GM18870 (cell line): ENCODE data around the gene PHIP.
"Not testable (repeated sequence)": the region's sequence is repeated elsewhere in the genome, so short reads cannot be mapped to it uniquely, and the experiment has no call there.

ENCODE experiments used
- ATAC-seq: cut with Tn5 transposase; IDR thresholded peaks from one replicate; pipeline ENCODE4 v1.9.1; 2021; ENCODE audit warnings: moderate library complexity; ENCODE audit not compliant: unreplicated experiment

PHIP gene

GRCh38 chr6:78942446-78942845 is 135.6 kb downstream of the PHIP start:
- no peak for ATAC-seq

- no peak for ATAC-seq
Measured at GRCh38 chr6:78936515-78936914, 141.5 kb downstream of the PHIP start.

- ATAC-seq, result no peak
Measured at GRCh38 chr6:78935553-78935952, 142.5 kb downstream of the PHIP start.

- ATAC-seq, result no peak
Measured at GRCh38 chr6:78925317-78925716, 152.7 kb downstream of the PHIP start.

GRCh38 chr6:78921168-78921567 is 156.9 kb downstream of the PHIP start:
- not testable (repeated sequence) for ATAC-seq

- no peak for ATAC-seq
Measured at GRCh38 chr6:78917788-78918187, 160.3 kb downstream of the PHIP start.

- ATAC-seq, result no peak
Measured at GRCh38 chr6:78916411-78916810, 161.6 kb downstream of the PHIP start.

- ATAC-seq, result no peak
Measured at GRCh38 chr6:78911218-78911940, 166.7 kb downstream of the PHIP start.

- peak; percentile 50 for ATAC-seq
Measured at GRCh38 chr6:78910591-78911171, 167.4 kb downstream of the PHIP start.

- ATAC-seq, result no peak
Measured at GRCh38 chr6:78910010-78910409, 168.0 kb downstream of the PHIP start.

GRCh38 chr6:78909391-78909790 is 168.7 kb downstream of the PHIP start:
- no peak for ATAC-seq

GRCh38 chr6:78908621-78909020 is 169.4 kb downstream of the PHIP start:
- ATAC-seq, result no peak

- no peak for ATAC-seq
Measured at GRCh38 chr6:78896227-78896626, 181.8 kb downstream of the PHIP start.

- ATAC-seq, result not testable (repeated sequence)
Measured at GRCh38 chr6:78889901-78890300, 188.2 kb downstream of the PHIP start.
